GM12864 (cell line): ENCODE results near the gene RAB34.

Experiments
- DNase-seq: peaks from one replicate; pipeline ENCODE4 v3.0.0-alpha.2; 2011; ENCODE audit warnings: low read depth
- H3K4me3 ChIP-seq: 2 replicates; pipeline ENCODE4 v1.5.1; 2011; ENCODE audit warnings: mild to moderate bottlenecking, low read depth, low read length, control low read depth
- CTCF ChIP-seq: IDR thresholded peaks from 2 replicates; pipeline ENCODE4 v1.5.1; 2011; ENCODE audit warnings: low read depth, mild to moderate bottlenecking, moderate library complexity, low read length, control low read depth, inconsistent platforms; ENCODE audit errors: missing control alignments

Gene RAB34

GRCh38 chr17:28710861-28711722 lies 6.6 kb downstream of the RAB34 start:
- DNase-seq, result no peak
- no peak for TF ChIP-seq CTCF
- peak overlapping the region; percentile 61 for H3K4me3 ChIP-seq

- no peak overlapping the region for H3K4me3 ChIP-seq
- no peak for TF ChIP-seq CTCF
- no peak for DNase-seq
These were observed 10.3 kb downstream of the RAB34 start for GRCh38 chr17:28707339-28707720.

GRCh38 chr17:28706471-28707338 lies 11.0 kb downstream of the RAB34 start:
- DNase-seq, result no peak
- no peak for TF ChIP-seq CTCF

GRCh38 chr17:28705728-28706334 lies 11.8 kb downstream of the RAB34 start:
- DNase-seq, result no peak
- no peak for TF ChIP-seq CTCF
- no peak overlapping the region for H3K4me3 ChIP-seq

More at GRCh38 chr17:28706471-28707338, 11.0 kb downstream of the RAB34 start:
- no peak overlapping the region for H3K4me3 ChIP-seq

DNA sequence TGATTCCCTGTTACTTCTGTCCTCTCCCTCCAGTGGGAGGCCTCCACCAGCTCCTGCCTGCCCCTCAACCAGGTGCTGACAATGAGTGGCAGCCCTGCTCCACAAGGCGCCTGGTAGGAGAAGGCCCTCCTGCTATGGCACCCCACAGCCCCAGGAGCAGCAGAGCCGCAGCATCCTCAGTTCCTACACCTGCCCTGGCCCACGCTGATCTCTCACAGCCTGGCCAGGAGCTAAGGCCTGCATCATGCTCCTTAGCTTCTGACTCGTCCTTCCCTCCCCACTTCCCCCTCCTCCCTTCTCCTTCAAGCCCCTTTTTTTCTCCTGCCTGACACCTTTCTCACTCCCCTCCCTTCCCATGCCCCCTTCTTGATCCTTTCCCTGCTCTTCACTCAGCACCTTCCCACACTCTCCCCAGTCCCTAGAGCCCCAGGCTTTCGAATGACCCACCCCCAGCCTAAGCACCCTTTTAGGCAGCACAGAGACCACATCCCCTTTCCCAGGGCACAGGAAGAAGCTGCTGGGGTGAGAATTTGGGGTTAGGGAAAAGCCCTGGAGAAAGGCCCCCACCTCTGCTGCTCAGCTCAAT lies 12.5 kb downstream of the RAB34 start:
- no peak overlapping the region for H3K4me3 ChIP-seq
- DNase-seq, result no peak
- no peak for TF ChIP-seq CTCF

GRCh38 chr17:28704219-28704858 lies 13.3 kb downstream of the RAB34 start:
- no peak for DNase-seq
- no peak overlapping the region for H3K4me3 ChIP-seq
- TF ChIP-seq CTCF, result no peak
